HL-60/S4 treated with phorbol 12-myristate 13-acetate at 8.2 ng/mL for 4 days and 3 days (cell line): ENCODE results near the gene DIPK1B.

ENCODE experiments used
- in situ Hi-C: fragments of 300-500 bp; cut with MboI; formaldehyde crosslinking; loops from 2 replicates; pipeline ENCODE4 v1.15.0; 2022; ENCODE audit warnings: low sequenced_read_pairs

Gene DIPK1B

GRCh38 chr9:136673088-136673974 lies 39.0 kb upstream of the DIPK1B start:
- in situ Hi-C loops: no loop called here

- in situ Hi-C loops: no loop called here
These were observed 38.2 kb upstream of the DIPK1B start for GRCh38 chr9:136673975-136674785.

- in situ Hi-C loops: no loop called here
These were observed 37.5 kb upstream of the DIPK1B start for GRCh38 chr9:136674786-136675349.

- in situ Hi-C loops: no loop called here
These were observed 36.7 kb upstream of the DIPK1B start for GRCh38 chr9:136675477-136676296.

- in situ Hi-C loops: no loop called here
These were observed 36.0 kb upstream of the DIPK1B start for GRCh38 chr9:136676297-136676794.

GRCh38 chr9:136676920-136677686 lies 35.3 kb upstream of the DIPK1B start:
- in situ Hi-C loops: no loop called here

- in situ Hi-C loops: no loop called here
These were observed 34.3 kb upstream of the DIPK1B start for GRCh38 chr9:136678034-136678433.

- in situ Hi-C loops: no loop called here
These were observed 33.7 kb upstream of the DIPK1B start for GRCh38 chr9:136678624-136679023.

- in situ Hi-C loops: no loop called here
These were observed 32.9 kb upstream of the DIPK1B start for GRCh38 chr9:136679431-136679941.

- in situ Hi-C loops: no loop called here
These were observed 31.3 kb upstream of the DIPK1B start for GRCh38 chr9:136681029-136681428.

GRCh38 chr9:136681945-136682699 lies 30.2 kb upstream of the DIPK1B start:
- in situ Hi-C loops: no loop called here

GRCh38 chr9:136682710-136683109 lies 29.7 kb upstream of the DIPK1B start:
- in situ Hi-C loops: no loop called here

GRCh38 chr9:136683173-136683745 lies 29.1 kb upstream of the DIPK1B start:
- in situ Hi-C loops: no loop called here

- in situ Hi-C loops: no loop called here
These were observed 28.6 kb upstream of the DIPK1B start for GRCh38 chr9:136683755-136684154.

- in situ Hi-C loops: no loop called here
These were observed 28.0 kb upstream of the DIPK1B start for GRCh38 chr9:136684339-136684738.

GRCh38 chr9:136684799-136685198 lies 27.6 kb upstream of the DIPK1B start:
- in situ Hi-C loops: no loop called here

- in situ Hi-C loops: no loop called here
These were observed 27.2 kb upstream of the DIPK1B start for GRCh38 chr9:136685216-136685615.

- in situ Hi-C loops: no loop called here
These were observed 26.4 kb upstream of the DIPK1B start for GRCh38 chr9:136685790-136686533.
